K562 (cell line): ENCODE measurements around the gene MMP28.

Source experiments
- JUND ChIP-seq, 2 experiments: IDR thresholded peaks; 2 replicates in 1 of 2; 3 replicates in 1 of 2; pipeline ENCODE4 v1.6.1; 2011; ENCODE audit warnings: borderline replicate concordance in 2 of 2, low read depth in 2 of 2, low read length in 2 of 2, improper control_type of control experiment in 1 of 2, missing biosample characterization in 1 of 2, missing genetic modification characterization in 1 of 2, missing genetic modification reagents in 1 of 2
- SMAD4 ChIP-seq: fragments of 250-450 bp; sonication (Bioruptor Pico); conservative IDR thresholded peaks from 2 replicates; pipeline ENCODE4 v1.8.0; 2021; ENCODE audit warnings: inconsistent platforms, mild to moderate bottlenecking, moderate library complexity
- TARDBP ChIP-seq: fragments of 450-650 bp; IDR thresholded peaks from 2 replicates; pipeline ENCODE4 v1.6.1; 2016

GRCh38 chr17:35774499-35774898 lies 20.9 kb downstream of the MMP28 start:
- TF ChIP-seq SMAD4 (CRISPR knock-in tag) = no peak
- no peak for TF ChIP-seq TARDBP
- TF ChIP-seq JUND (IDR thresholded peaks at IDR 0.05; ENCODE audit: borderline replicate concordance, low read depth, low read length) = no peak
- TF ChIP-seq JUND (tag; IDR thresholded peaks at IDR 0.05; ENCODE audit: borderline replicate concordance, low read depth, low read length) = no peak
